Ovary (tissue), 9 donors: Measurements from ENCODE around the gene MEIS1. TPM values are rescaled to one million over a fixed set of nuclear protein-coding genes. Genes with fewer than 3 reads are reported as not detected.

Experiments used
- DNase-seq, 5 donors: peaks; one replicate each; pipeline ENCODE4 v3.0.0-alpha.2; 2019 to 2020
- H3K27ac ChIP-seq, 2 donors: fragments of 200-600 bp; one replicate each; pipeline versions ENCODE4 v1.5.1 to v1.8.0; 2019 to 2022
- H3K27me3 ChIP-seq: fragments of 200-600 bp; one replicate; pipeline ENCODE4 v1.8.0; 2022
- H3K36me3 ChIP-seq: fragments of 200-600 bp; sonication (generic); one replicate; pipeline ENCODE4 v1.5.1; 2019
- H3K4me1 ChIP-seq: one replicate; pipeline ENCODE4 v1.8.1; 2013; ENCODE audit warnings: mild to moderate bottlenecking, moderate library complexity; ENCODE audit not compliant: insufficient read depth
- H3K4me3 ChIP-seq: fragments of 200-600 bp; sonication (generic); one replicate; pipeline ENCODE4 v1.5.1; 2017
- H3K9me3 ChIP-seq, 2 donors: fragments of 200-600 bp in 1 of 2; sonication (generic) in 1 of 2; one replicate each; pipeline versions ENCODE4 v1.5.1 to v1.8.1; 2013 to 2019; ENCODE audit warnings: mild to moderate bottlenecking in 1 of 2, moderate library complexity in 1 of 2
- EP300 ChIP-seq: sonication (generic); formaldehyde crosslinking; IDR thresholded peaks from one replicate; pipeline ENCODE4 v1.6.1; 2017; ENCODE audit warnings: antibody characterized with exemption
- POLR2A ChIP-seq: fragments of 450-650 bp; IDR thresholded peaks from one replicate; pipeline ENCODE4 v1.6.1; 2017; ENCODE audit warnings: antibody characterized with exemption, mild to moderate bottlenecking, moderate library complexity
- WGBS, 3 donors: extraction: QIAGEN DNeasy Blood & Tissue Kit in 1 of 3; methylation state at CpG; one replicate each; pipeline versions ENCODE4 v1.1.5 to v1.1.7; 2013 to 2017; 5-methylcytosine and 5-hydroxymethylcytosine counted together
- intact Hi-C, 4 donors: fragments of 100-400 bp; cut with DNase I; formaldehyde crosslinking; loops; one replicate each; pipeline versions ENCODE4 v1.11.0 to v1.15.1; 2022 to 2023
- polyA plus RNA-seq, 2 donors: library from polyadenylated mRNA; stranded (reverse); fragments of 200-250 nt in 1 of 2; fragments of 350-450 nt in 1 of 2; fragmentation: Illumina TruSeq in 1 of 2; extraction: RNeasy Lipid Tissue Mini Kit (QIAGEN cat#74804) in 1 of 2; gene quantifications; one replicate each; pipeline ENCODE4 v1.2.3, GENCODE V29; 2013 to 2014
- total RNA-seq, 7 donors: library from RNA; depleted of rRNA in 2 of 7; stranded (reverse); fragments of >200 nt in 2 of 7; fragmentation: NEBNext Ultra II Directional in 3 of 7; extraction: Animal tissue kit (Norgen Biotek cat#: 25700) in 3 of 7; gene quantifications; one replicate each; pipeline versions ENCODE4 v1.1.0 to v1.2.4, GENCODE V29; 2016 to 2023
- TF ChIP-seq, protein P1 (sequence below), 3 donors: fragments of 450-650 bp in 2 of 3; fragments of 200-600 bp in 1 of 3; IDR thresholded peaks; one replicate each; pipeline versions ENCODE4 v1.5.1 to v1.8.0; 2016 to 2022; ENCODE audit warnings: antibody characterized with exemption in 3 of 3, mild to moderate bottlenecking in 1 of 3
- donor health status: DM: no; HTN: no; CAD: no; lungs with moderate emphysema.
- donor health status: DM: no; HTN: no; CAD: no.
- donor health status: Bipolar disorder and iron deficiency.
- donor health status: DM: yes; HTN: yes; CAD: no.
- donor health status: DM: no; HTN: no; CAD: no.
- donor health status: DM: yes; HTN: yes; CAD: no.

MEIS1 gene
- total and polyA plus RNA-seq, 9 donors = 19.4 to 163 (median 80.4) TPM

DNA sequence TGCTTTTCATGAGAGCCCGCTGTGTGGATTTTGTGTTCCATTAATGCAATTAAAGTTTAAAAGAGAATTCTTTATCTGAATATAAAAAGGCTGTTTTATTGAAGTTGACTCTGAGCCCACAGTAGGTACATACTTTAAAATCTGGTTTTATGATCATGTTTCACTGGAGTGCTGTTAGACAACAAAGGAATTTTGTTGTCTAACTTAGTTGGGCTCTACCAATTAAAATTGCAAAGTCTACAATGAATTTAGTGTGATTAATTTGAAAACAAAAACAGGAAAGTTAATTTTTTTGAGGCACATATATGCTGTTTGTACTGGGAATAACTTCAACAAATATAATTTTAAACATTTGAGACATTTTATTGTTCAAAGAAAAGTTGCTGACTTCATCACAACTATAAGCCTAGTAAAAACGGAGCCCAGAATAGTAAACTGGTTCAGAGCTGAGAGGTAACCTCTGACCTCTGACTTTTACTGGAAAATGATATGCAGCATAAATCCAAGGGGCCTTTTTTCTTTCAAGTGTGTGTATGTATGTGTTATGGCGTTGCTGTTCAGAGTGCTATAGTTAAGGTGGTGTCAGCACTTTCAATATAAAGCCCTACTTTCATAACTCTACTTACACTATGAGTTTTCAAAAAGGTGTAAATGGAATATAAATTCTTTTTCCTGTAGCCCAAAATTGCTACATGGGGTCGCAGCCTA, 30.2 kb downstream of the MEIS1 start:
- Histone ChIP-seq H3K4me3 (no peak overlapping the region), H3K27me3 (no peaks in the 10 kb centered on the region), H3K27ac (no peak overlapping the region), H3K4me1 (peaks cover 12% of the 10 kb centered on the region), H3K9me3 (no peaks in the 10 kb centered on the region), H3K36me3 (no peaks in the 10 kb centered on the region)
- TF ChIP-seq EP300 (no peak), POLR2A (no peak)
- TF ChIP-seq, protein P1, sequence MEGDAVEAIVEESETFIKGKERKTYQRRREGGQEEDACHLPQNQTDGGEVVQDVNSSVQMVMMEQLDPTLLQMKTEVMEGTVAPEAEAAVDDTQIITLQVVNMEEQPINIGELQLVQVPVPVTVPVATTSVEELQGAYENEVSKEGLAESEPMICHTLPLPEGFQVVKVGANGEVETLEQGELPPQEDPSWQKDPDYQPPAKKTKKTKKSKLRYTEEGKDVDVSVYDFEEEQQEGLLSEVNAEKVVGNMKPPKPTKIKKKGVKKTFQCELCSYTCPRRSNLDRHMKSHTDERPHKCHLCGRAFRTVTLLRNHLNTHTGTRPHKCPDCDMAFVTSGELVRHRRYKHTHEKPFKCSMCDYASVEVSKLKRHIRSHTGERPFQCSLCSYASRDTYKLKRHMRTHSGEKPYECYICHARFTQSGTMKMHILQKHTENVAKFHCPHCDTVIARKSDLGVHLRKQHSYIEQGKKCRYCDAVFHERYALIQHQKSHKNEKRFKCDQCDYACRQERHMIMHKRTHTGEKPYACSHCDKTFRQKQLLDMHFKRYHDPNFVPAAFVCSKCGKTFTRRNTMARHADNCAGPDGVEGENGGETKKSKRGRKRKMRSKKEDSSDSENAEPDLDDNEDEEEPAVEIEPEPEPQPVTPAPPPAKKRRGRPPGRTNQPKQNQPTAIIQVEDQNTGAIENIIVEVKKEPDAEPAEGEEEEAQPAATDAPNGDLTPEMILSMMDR (IDR thresholded peaks at IDR 0.05) = no peak
- no peak for DNase-seq
- WGBS, 3 donors = 62 to 79% (median 78%) methylated on average over 4 of the region's 4 CpGs
- intact Hi-C loops = no loop called here

DNA sequence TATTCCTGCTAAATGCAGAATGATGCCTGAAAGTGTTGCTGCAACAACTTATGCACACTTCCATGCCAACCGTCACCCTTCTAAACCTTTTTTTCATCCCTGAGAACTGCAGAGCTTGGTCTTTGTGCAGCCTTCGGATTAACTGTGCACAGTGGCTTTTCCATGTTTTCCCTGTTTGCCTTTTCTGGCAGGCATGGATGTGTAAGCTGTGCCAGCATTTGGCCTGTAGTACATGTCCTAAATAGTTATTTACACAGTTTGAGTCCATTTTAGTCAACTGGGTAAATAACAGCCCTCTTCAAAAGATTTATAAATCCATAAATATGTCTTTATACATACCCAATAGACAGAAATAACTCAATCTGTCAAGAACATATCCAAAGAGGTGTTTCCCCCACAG, 31.5 kb downstream of the MEIS1 start:
- WGBS, 3 donors = 76 to 89% (median 89%) methylated on average over 2 of the region's 2 CpGs
- no peak overlapping the region for H3K4me3 ChIP-seq
- H3K4me1 ChIP-seq = peaks cover 12% of the 10 kb centered on the region
- no peak for DNase-seq
- no peak overlapping the region for H3K27ac ChIP-seq
- no peaks in the 10 kb centered on the region for H3K36me3 ChIP-seq
- intact Hi-C loops = no loop called here
- H3K27me3 ChIP-seq = no peaks in the 10 kb centered on the region
- H3K9me3 ChIP-seq = no peaks in the 10 kb centered on the region
- no peak for TF ChIP-seq EP300
- TF ChIP-seq, protein P1 (IDR thresholded peaks at IDR 0.05) = no peak

DNA sequence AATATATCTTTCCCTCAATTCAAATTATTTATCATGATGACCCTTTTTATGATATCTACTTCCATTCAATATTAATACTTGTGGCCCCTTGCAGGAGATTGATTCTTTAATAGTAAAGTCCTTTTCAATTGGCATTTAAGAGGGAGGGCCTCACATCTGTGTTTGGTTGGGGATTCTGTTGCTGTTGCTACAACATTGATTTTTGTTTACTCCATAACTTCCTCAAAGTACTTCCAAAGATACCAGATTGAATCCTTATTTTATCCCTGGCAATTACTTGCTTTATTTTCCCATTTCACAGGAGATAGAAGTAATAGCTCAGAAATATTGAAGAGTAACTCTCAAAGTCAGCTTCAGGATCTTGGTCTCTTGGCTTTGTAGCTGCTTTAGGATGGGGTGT, 32.8 kb downstream of the MEIS1 start:
- Histone ChIP-seq H3K9me3 (no peaks in the 10 kb centered on the region), H3K4me3 (no peak overlapping the region), H3K4me1 (peaks cover 12% of the 10 kb centered on the region), H3K27ac (no peak overlapping the region), H3K36me3 (no peaks in the 10 kb centered on the region), H3K27me3 (no peaks in the 10 kb centered on the region)
- TF ChIP-seq EP300 (no peak), POLR2A (no peak)
- TF ChIP-seq, protein P1 (IDR thresholded peaks at IDR 0.05) = no peak
- intact Hi-C loops = no loop called here
- no peak for DNase-seq

DNA sequence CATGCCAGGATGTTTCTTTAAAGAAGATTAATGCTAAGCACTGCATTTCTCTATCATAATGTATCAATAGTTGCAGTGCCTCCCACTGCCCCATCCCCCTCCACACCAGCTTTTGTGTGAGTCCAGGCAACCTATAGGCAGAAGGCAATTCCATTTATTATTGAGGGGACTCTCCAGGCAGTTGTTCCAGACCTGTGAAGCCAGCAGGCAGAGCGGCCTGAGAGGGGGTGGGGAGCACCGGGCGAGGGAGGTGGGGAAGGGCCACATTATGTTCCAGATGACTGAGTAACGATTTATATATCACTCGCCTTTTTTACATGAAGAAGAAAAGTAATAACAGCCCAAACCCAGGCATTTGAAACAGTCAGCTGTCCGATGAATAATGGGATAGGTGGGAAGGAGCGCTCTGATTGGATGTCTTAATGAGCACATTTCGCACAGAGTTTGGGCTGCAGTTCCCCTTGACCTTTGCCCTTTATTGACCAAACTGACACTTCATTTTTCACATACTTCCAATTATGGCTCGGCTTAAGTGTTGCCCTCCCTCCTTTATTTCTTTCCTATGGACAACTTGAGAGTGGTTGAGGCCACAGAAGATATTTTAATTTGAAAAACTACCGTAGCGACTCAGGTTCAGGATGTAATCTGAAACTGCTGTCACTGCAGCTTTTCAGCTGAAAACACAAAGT, 34.4 kb downstream of the MEIS1 start:
- Histone ChIP-seq H3K27ac (no peak overlapping the region), H3K27me3 (no peaks in the 10 kb centered on the region), H3K4me1 (peaks cover 5% of the 10 kb centered on the region), H3K36me3 (no peaks in the 10 kb centered on the region), H3K9me3 (no peaks in the 10 kb centered on the region), H3K4me3 (no peak overlapping the region)
- DNase-seq = no peak
- TF ChIP-seq EP300 = no peak
- no peak for TF ChIP-seq POLR2A
- TF ChIP-seq, protein P1 (IDR thresholded peaks at IDR 0.05) = no peak
- 50 to 66% (median 56%) methylated on average over 11 of the region's 11 CpGs for WGBS, 3 donors
- intact Hi-C loops = no loop called here
